GM11168 (cell line): ENCODE results near the gene AIDA.

Experiments used
- in situ Hi-C: fragments of 300-500 bp; cut with MboI; formaldehyde crosslinking; loops from one replicate; pipeline ENCODE4 v1.12.0; 2022; ENCODE audit warnings: low sequenced_read_pairs; ENCODE audit not compliant: unreplicated experiment

Gene AIDA

DNA sequence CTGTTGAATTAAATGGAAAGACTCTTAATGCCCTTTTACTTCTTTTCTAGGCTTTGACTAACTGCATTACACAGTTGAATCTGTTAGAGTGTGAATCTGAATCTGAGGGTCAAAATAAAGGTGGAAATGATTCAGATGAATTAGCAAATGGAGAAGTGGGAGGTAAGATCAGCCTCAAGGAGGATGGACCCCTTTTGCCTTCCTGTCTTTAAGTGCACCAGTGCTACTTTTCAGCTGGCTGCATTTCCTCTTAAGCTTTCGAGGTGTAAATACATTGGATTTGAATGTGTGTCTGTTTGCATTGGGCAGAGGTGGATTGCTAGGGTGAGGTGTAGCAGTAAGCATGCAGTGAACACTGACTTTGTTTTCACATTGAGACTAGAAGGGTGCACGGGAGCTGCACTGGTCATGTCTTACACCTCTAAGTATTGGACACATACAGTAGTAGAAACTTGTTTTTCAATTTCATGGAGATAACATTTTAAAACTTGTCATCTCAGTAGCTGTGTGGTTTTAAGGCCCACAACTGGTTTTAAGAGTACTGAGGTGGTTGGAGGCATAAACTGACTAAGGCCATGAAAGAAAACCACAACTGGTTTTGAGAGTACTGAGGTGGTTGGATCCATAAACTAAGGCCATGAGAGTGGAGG, 59.0 kb downstream of the AIDA start:
- in situ Hi-C loops = no loop called here

DNA sequence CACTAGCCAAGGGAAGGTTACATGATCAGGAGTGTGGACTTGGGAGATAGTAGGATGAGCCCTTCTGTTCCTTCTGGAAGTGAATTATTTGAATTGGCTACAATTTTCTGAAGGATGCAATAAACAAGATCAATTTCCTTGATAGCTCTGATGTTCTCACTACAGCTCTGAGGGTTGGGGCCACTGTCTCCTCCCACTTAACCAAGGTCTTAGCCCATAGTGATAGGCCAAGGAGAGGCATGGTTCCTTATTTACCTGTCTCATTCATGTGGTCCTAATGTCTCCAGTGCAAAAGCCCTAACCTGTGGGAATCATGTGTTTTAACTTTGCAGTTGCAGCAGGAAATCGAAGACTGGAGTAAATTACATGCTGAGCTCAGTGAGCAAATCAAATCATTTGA, 59.6 kb downstream of the AIDA start:
- in situ Hi-C loops = no loop called here

DNA sequence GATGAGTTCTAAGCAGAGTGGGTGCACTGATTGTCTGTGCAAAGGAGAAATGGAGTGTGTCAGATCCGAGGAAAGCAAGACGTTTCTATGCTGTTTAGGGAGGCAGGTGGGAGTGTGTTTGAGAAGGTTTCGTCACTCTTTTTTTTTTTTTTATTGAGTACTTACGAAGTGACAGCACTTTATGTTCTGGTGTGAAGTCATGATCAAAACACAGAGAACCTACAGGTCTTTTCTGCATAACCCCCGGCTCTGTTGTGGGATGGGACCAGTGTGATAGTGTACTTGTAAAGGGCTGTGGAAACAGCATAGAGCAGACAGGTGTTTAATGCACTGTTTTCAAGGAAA, 67.7 kb downstream of the AIDA start:
- in situ Hi-C loops = loop anchor here (25.0 kb wide), 1 partner anchor 443 kb away; no protein-coding TSS in a partner anchor

DNA sequence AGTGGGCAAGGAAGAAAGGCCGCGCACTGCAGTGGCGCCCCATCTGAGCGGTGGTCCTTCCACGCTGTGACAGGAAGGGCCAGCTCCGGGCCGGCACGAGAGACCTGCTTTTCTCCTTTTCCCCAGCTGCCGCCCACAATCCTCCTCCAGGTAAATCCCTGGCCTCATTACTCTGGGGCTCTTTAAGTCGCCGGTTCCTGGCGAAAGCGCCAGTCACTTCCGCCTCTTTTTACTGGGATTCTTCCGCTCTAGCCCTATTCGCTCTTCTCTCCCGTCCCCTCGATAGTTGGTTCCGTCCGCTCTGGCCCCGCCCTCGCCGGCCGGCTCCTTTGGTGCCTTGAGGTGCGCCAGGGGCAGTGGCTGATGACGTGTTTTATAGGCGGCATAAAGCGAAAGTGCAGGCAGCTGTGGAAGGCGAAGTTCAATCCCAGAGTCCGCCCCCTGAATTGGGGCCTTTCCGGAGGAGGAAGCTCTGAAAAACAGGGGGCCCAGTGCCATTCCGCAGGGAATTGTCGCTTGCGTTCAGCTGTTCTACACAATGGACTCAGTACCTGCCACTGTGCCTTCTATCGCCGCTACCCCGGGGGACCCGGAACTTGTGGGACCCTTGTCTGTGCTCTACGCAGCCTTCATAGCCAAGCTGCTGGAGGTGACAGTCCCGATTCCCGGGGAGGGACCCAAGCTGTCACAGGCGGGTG, 68.2 kb downstream of the AIDA start:
- in situ Hi-C loops = loop anchor here (25.0 kb wide), 1 partner anchor 443 kb away; no protein-coding TSS in a partner anchor

DNA sequence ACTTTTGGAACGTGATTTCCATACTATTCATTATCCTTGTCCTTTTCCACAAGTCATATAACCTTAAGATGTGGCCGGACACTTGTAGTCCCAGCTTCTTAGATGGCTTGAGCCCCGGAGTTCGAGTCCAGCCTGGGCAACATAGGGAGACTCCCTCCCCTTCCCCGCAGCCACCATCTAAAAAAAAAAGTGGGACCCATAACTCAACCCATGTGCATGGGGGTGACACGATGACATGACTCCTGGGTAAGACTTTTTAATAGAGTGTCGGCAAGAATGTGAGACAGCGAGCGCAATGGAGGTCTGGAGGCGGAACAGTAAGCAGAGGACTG, 68.7 kb downstream of the AIDA start:
- in situ Hi-C loops = loop anchor here (25.0 kb wide), 1 partner anchor 444 kb away; no protein-coding TSS in a partner anchor

DNA sequence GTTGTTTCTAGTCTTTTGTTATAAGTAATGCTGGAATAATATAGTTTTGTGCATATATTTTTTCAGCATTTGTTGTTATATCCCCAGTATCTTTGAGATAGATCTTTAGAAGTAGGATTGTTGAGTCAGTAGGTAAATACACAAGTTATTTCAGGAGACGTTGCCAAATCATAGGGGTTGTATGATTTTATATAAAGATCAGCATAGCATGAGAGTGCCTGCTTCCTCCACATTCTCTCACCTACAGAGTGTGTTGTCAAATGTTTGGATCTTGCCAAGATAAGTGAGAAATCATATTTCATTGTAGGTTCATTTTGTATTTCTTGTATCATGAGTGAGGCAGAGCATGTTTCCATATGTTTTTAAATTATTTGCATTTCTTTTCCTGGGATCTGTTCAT, 69.8 kb downstream of the AIDA start:
- in situ Hi-C loops = loop anchor here (25.0 kb wide), 1 partner anchor 445 kb away; no protein-coding TSS in a partner anchor

DNA sequence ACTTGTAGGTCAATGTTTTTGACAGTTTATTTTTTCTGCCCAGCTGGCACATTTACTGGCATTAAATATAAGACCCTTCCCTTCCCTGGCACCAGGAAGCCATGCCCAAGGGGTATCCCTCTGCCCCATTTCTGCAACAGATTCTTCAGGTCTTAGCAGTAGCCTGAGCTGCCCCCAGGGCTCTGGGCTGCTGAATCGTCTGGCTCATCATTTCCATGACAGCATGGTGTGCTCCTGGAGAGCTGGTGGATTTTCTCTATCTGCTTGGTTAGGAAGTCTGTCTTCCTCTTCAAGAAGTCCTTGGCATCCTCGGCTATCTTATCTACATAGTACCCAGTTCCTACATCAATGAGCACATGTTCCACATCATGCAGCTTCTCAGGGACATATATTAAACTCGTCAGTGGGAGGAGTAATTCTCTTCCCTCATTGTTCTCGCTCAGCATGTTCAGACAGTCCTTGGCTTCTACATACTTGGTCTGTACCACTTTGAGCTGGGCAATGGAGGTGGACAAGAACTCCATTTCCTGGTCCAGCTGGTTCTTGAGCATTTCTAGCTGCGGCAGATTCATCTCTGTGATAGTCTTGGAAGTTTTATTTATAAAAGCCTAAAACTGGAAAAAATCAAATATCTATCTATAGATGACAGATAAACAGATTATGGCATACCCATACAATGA, 70.9 kb downstream of the AIDA start:
- in situ Hi-C loops = loop anchor here (25.0 kb wide), 1 partner anchor 446 kb away; no protein-coding TSS in a partner anchor

DNA sequence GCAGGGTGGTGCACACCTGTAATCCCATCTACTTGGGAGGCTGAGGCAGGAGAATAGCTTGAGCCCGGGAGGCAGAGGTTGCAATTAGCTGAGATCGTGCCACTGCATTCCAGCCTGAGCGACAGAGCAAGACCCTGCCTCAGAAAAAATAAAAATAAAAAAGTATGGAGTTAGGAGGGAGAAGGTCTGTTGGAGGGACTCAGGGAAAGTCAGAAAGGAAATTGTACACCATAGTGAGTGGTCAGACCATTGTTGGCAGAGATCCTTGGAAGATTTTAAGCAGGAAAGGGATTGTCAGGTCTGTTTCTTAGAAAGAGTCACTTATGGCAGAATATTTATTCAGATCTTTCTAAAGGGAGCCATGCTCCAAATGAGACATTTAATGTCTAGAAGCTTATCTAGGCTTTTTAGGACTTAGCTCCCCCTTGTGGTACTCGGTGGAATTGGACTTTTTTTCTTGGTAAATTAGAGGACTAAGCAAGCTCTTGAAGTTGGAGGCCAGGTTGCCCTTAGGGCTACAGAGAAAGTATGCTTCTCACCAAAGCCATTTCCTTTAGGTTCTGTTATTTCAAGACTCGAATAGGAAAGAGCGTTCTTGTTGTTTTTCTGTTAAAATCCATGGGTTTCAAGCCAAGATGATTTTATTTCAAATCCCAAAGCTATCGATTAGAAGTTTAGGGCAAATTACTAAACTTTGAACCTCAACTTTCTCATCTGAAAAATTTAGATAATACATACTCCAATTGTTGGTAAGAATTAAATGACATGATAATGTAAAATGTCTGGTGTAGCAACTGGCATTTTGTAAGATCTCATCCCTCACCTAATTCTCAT, 77.9 kb downstream of the AIDA start:
- in situ Hi-C loops = loop anchor here (5.0 to 25.0 kb wide), 2 partner anchors 167 to 453 kb away; no protein-coding TSS in a partner anchor

DNA sequence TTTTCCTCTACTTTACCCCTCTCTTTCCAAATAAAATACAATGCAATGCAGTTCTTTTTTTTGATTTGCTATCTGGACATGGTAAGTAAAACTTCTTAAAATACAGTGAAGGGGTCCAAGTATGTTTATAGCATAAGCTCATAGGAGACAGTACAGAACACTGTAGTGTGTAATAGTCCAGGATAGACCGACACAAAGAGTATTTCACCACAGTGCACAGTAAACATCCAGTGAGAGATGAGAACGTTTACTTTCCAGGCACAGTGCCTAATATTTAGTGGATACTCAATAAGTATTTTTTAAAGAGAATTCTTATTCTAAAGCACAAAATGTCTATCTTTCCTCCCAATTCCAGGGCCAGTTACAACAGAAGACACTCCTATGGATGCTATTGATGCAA, 79.5 kb downstream of the AIDA start:
- in situ Hi-C loops = loop anchor here (5.0 to 25.0 kb wide), 2 partner anchors 165 to 455 kb away; no protein-coding TSS in a partner anchor

DNA sequence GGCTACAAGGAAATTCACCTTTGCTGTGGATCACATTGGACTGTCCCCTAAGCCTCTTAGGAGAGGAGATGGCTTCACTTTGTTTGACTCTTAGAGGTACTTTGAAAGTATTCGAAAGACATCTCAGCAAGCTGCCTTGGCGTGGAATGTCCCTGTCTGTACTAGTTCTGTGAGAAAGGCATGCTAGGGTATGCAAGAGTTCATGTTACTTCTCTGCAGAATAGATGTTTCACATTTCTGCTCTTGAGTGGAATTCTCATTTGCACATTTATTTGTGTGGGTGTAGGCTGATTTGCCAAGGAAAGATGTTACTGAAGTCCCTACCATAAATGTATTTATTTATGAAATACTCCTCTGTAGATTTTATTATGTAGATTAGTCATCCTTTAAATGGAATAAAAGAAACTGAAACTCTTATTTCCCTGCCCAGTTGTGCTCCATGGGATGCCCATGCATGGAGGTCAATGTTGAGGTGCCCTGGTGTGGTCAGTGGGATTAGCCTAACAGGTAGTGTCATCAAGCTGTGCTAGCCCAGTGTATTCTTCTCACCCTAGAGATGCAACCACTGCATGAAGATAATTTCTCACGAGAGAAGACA, 80.6 kb downstream of the AIDA start:
- in situ Hi-C loops = loop anchor here (5.0 to 25.0 kb wide), 2 partner anchors 164 to 456 kb away; no protein-coding TSS in a partner anchor

DNA sequence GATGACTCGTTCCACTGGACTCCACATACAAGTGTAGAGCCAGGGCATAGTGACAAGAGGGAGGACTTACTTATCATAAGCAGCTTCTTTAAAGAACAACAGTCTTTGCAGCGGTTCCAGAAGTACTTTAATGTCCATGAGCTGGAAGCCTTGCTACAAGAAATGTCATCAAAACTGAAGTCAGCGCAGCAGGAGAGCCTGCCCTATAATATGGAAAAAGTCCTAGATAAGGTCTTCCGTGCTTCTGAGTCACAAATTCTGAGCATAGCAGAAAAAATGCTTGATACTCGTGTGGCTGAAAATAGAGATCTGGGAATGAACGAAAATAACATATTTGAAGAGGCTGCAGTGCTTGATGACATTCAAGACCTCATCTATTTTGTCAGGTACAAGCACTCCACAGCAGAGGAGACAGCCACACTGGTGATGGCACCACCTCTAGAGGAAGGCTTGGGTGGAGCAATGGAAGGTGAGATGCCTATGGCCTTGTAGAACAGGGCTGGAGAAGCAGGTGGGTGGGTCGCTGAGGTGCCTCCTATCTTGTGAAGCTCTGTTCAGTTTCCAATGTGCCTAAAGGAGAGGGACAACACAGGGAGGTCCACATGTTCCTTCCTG, 82.3 kb downstream of the AIDA start:
- in situ Hi-C loops = loop anchor here (5.0 to 25.0 kb wide), 2 partner anchors 163 to 457 kb away; no protein-coding TSS in a partner anchor

DNA sequence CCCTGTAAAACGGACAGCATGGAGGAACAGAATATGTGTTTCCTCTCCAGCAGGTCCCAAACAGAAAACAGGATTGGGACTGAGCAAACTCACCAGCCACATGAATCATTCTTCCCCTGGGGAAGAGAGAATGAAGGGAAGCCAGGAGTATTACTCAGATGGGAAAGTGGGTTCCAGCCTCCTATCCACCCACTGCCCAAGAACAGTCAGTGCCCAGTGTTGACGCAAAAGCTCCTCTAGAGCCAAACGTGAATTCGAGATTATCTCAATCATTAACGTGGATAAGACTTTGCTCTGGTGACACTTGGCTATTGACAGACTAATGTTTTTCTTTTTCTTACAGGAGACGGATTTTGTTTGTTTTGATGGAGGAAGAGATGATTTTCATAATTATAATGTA, 85.1 kb downstream of the AIDA start:
- in situ Hi-C loops = loop anchor here (25.0 kb wide), 1 partner anchor 460 kb away; no protein-coding TSS in a partner anchor

DNA sequence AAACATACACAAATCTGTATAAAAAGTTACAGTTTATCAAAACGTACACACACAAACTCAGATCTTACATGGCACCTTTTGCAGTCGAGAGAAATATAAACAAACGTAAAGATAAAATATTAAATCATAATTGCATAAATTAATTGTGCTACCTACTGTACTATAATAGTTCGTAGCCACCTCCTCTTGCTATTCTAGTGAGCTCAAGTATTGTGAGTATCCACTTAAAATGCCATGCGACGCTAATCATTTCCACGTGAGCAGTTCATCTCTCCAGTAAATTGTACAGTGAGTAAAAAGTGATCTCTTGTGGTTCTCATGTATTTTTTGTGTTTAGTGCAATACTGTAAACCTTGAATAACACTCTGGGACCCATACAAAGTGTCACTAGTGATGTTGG, 88.1 kb downstream of the AIDA start:
- in situ Hi-C loops = no loop called here

DNA sequence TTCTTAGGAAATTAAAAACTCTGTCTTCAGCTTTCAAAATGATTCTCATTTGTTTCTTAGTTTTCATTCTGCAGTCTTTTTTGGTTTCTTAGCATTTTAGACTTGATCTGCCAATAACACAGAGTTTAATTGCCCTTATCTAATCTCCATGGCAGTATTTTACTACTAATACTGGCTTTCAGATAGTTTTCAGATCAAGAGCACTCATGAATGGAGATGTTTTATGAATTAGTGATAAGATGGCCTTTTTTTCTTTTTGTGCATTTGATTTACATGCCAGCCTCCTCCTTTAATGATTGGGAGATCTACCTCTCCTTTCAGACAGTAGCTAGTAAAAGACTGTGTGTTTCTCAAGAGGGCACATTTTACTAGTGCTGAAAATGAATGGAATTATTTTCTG, 88.8 kb downstream of the AIDA start:
- in situ Hi-C loops = no loop called here

DNA sequence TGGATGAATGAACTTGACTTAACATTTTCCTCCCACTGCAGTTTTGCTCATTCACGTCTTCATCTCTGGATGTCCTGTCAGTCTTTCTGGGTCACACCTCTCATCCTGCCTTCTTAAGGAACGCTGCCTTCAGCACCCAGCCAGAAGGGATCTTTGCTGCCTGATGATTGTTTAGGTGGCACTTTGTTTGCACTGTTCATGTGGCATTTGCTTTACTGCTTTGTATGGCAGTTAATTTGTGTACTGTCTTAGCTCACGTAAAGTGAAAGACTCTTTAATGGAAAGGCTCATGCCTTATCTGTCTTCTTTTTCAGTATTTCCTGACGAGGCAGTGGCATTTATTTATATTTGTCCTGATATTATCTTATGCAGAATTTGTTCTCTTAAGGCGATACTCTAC, 89.5 kb downstream of the AIDA start:
- in situ Hi-C loops = no loop called here

DNA sequence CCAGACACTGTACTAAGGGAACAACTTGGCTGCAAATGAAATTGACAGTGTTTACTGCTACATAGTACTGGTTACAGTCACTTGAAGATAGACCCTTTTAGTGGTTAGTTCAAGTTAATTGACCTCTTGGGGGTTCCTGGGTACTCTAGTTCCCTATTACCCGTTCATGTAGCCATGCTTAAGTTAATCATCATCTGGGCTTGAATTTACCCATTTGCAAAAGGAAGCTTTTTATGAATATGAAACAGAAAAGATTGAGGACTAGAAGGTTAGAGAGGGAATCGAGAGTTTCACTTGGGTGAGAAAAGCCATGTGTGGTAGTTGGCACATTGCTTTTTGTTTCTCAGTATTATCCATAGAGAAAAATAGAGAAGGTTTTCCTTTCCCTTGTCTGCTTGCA, 91.7 kb downstream of the AIDA start:
- in situ Hi-C loops = no loop called here

DNA sequence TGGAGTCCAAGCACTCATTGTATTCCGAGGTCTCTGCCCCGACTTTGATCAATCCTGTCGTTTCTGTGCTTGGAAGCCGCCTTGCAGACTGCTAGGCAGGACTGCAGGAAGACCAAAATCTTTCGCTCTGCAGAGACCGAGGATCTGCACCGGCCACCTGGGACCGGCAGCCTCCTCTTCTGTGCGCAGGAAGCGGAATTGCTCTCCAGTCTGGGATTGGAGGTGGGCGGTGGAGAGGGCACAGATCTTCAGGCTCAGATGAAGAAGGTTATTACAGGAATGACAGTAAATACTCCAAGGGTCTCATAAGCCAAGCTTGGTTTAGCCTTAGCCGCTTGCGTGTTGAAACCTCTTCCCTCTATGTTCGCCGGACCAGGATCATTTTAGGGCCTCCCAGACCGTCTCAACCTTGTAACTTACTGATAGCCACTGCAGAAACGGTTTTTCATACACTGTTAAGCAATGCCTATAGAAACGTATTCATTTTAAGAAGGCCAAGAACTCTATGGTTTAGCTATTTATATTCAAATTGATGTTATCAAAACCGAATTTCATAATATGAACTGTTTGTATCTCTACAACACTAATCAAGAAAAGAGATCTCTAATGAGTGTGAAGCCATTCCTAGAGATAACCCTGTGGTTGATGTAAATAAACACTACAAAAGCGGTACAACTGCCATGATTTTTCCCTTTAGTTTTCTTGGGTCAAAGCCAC, 93.3 kb downstream of the AIDA start:
- in situ Hi-C loops = no loop called here
